HUES48 (cell line): ENCODE measurements around the gene GPR4.
A peak's percentile ranks its signal among the peaks of the same experiment; 100 is the strongest.

ENCODE experiments used
- H3K27ac ChIP-seq: one replicate; pipeline ENCODE4 v1.7.0; 2013; ENCODE audit warnings: low read depth, low read length, inconsistent platforms
- H3K27me3 ChIP-seq: 2 replicates; pipeline ENCODE4 v1.6.1; 2013; ENCODE audit warnings: mild to moderate bottlenecking, low read length; ENCODE audit not compliant: control insufficient read depth, insufficient read depth
- H3K36me3 ChIP-seq: 2 replicates; pipeline ENCODE4 v1.6.1; 2013; ENCODE audit warnings: low read length; ENCODE audit not compliant: control insufficient read depth, insufficient read depth
- H3K4me1 ChIP-seq: 2 replicates; pipeline ENCODE4 v1.6.1; 2013; ENCODE audit warnings: mild to moderate bottlenecking, low read length; ENCODE audit not compliant: control insufficient read depth, insufficient read depth
- H3K4me3 ChIP-seq: 2 replicates; pipeline ENCODE4 v1.5.1; 2013; ENCODE audit warnings: mild to moderate bottlenecking, low read depth, low read length
- H3K9ac ChIP-seq: 2 replicates; pipeline ENCODE4 v1.6.1; 2013; ENCODE audit warnings: mild to moderate bottlenecking, low read depth, low read length, moderate library complexity
- H3K9me3 ChIP-seq: 2 replicates; pipeline ENCODE4 v1.6.1; 2013; ENCODE audit warnings: low read length; ENCODE audit not compliant: control insufficient read depth, insufficient read depth

GPR4 gene

DNA sequence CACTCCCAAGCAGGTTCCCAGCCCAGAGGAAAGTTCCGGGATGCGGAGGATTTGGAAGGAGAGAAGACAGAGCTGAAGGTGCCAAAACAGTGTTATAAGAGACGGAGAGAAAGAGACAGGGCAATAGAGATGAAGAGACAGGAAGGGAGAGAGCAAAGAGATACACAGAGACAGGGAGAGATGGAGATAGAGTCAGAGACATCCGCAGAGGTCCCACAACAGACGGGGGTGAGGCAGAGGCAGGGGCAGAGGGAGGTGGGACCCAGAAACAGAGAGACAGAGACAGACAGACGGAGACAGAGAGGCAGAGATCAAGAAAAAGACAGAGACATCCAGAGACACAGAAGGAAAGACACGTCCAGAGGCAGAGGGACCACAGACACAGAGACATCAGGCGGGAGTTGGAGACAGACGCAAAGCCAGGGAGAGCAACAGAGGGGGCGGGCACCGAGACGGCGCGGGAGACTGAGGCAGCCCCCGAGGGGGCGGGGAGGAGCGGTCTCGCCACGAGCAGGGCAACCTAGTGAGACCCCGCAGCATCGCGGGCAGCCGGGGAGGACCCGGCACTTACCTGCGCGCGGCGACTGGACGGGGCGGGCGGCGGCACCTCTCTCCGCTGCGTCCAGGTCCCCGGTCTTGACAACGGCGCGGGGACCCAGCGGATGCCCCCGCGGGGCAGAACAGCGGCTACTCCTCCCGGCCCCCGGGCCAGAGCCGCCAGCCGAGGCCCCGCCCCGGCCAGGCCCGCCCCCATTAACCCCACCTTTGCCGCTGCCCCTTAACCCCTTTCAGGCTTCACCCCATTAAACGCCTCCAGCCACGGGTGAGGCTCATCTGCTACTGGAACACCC, at the start of gene GPR4:
Gene GPR4, minus strand, starts transcription at position 689 of the 851 bp plus-strand sequence. CDS start 10,346 bp downstream, outside the sequence.
- Histone ChIP-seq H3K36me3 (no peaks in the 10 kb centered on the region), H3K9ac (no peak within 1 kb of the TSS), H3K4me3 (peak within 1 kb of the TSS; percentile 57), H3K9me3 (no peaks in the 10 kb centered on the region), H3K27ac (no peak within 1 kb of the TSS), H3K27me3 (peaks cover 56% of the 10 kb centered on the region), H3K4me1 (peaks cover 24% of the 10 kb centered on the region)

DNA sequence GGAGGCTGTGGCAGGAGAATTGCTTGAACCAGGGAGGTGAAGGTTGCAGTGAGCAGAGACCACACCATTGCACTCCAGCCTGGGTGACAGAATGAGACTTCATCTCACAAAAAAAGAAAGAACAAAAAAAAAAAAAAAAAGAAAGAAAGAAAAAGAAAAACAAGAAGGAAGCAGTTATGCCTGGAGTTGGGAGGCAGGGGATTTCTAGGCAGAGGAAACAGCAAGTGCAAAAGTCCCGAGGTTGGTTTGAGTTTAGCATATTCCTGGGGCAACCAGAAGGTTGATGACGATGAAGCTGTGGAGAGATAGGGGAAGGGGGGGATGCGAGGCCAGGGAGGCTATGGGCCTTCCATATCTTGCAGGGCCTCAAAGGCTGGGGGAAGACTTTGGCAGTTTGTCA, 48.7 kb upstream of the GPR4 start:
- Histone ChIP-seq H3K9me3 (no peaks in the 10 kb centered on the region), H3K27ac (no peak overlapping the region), H3K4me1 (0 out of 2 replicates have a peak, but pooled peaks cover 5% of the 10 kb centered on the region), H3K4me3 (no peak overlapping the region), H3K9ac (no peak overlapping the region), H3K36me3 (no peaks in the 10 kb centered on the region), H3K27me3 (no peaks in the 10 kb centered on the region)

DNA sequence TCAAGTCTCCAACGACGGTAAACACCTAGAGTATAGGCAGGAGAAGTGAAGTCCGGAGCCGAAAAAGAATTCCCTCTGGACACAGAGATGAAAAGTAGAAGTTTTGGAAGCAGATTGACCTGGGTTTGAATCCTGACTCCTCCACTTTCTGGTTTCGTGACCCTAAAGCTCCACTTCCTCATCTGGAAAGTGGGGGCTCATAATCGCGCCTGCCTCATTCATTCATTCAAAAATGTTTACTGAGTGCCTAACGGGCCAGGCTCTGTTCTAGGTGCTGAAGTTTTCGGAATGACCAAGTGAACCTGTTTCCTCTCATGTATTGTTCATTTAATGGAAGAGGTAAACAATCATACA, 44.3 kb upstream of the GPR4 start:
- Histone ChIP-seq H3K9me3 (no peaks in the 10 kb centered on the region), H3K27me3 (no peaks in the 10 kb centered on the region), H3K9ac (no peak overlapping the region), H3K4me3 (peak overlapping the region; percentile 60), H3K36me3 (no peaks in the 10 kb centered on the region), H3K4me1 (peaks cover 17% of the 10 kb centered on the region), H3K27ac (no peak overlapping the region)

DNA sequence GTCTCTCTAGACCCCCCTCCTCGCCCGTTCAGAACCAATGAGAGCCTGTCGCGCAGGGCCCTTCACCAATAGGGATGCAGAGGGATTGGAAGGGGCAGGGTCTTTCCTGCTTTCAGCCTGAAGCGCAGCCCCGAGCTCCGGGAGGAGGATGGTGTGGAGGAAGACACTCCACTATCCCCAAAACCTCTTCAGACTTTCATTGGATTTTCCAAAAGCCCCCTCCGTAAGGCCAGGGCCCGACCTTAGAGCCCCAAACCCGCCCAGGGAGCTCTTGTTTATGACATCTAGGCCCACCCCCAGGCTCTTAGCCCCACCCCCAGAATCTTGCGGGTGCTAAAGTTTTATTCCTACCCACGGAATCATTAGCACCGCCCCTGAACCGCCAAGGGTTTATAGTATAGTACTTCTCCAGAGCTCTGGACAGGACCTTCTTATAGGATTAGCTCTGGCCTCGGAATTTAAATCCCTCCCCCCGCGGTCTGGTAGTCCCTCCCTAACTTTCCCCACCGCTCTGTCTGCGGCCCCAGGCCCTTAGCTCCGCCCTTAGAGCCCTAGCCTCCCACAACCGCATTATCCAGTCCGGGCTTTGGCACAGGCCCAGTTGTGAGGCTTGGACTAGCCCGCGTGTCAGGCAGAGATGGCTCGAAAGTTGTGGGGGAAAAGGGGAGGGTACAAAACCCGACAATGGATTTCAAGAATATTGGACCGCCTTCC, 43.8 kb upstream of the GPR4 start:
- no peaks in the 10 kb centered on the region for H3K27me3 ChIP-seq
- H3K9ac ChIP-seq, result no peak overlapping the region
- H3K9me3 ChIP-seq, result no peaks in the 10 kb centered on the region
- peaks cover 17% of the 10 kb centered on the region for H3K4me1 ChIP-seq
- peak overlapping the region; percentile 60 for H3K4me3 ChIP-seq
- no peak overlapping the region for H3K27ac ChIP-seq
- no peaks in the 10 kb centered on the region for H3K36me3 ChIP-seq

DNA sequence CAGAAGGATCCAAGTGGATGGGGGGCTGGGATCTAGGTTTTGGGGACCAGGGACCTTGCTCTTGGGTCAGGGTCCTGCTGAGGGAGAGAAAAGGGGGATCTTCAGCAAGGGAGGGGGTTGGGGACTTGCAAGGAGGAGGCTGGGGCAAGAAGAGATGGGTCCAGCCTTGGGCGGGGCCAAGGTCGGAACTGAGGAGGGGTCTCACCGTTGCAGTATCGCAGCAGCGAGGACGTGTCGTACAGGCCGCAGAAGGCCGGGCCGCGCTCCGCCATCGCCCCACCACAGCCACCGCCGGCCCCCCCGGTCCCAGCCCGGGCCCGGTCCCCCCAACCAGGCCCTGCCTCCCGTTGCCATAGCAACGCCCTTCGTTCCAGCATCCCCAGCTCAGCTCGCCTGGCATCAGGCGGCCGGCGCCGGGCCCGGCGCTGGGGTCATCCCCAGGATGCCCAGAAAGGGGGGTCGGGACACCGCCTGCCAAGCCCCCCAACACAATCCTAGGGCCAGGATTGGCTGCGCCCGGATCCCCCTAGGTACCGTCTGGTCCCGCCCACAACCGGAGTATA, 43.1 kb upstream of the GPR4 start:
- no peaks in the 10 kb centered on the region for H3K27me3 ChIP-seq
- no peak overlapping the region for H3K9ac ChIP-seq
- H3K9me3 ChIP-seq, result no peaks in the 10 kb centered on the region
- no peak overlapping the region for H3K27ac ChIP-seq
- peak overlapping the region; percentile 60; the same call in 1 of the 2 replicates for H3K4me3 ChIP-seq
- no peaks in the 10 kb centered on the region for H3K36me3 ChIP-seq
- peaks cover 17% of the 10 kb centered on the region for H3K4me1 ChIP-seq

DNA sequence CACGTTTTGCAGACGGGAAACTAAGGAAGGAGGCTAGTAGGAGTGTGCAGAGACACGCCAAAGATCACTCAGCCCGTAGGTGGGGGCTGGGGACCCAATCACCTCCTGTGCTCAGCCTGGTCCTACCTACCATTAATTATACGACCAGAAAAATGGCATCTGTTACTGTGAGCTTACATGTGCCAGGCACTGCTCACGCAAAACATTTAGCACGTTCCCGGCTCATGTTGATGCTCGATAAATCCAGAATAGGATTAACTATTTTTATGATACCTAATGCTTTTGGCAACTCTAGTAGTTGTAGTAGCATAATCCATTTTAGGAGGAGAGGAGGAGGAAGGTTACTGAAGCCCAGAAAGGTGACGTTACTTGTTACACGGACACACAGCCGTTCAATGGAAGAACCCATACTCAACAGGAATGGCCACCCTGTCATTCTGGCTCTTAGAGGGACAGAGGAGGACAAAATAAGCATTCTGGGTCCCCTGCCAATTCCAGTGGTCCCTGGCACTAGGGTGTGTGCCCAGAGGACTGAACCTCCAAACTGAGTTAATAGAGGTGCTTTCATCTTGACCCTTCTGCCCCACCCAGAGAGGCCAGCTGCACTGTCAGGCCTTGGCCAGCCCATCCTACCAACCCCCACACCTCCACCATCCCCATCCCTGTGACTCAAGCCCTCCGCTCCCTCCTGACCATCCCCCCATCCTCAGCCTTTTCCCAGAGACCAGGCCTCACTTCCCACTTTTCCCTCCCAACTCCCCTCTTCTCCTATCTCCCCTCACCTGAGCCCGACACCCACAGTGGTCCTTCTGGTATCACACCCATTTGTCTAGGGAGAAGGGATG, 42.1 kb upstream of the GPR4 start:
- Histone ChIP-seq H3K4me1 (peaks cover 17% of the 10 kb centered on the region), H3K9me3 (no peaks in the 10 kb centered on the region), H3K27ac (peak overlapping the region; percentile 35), H3K36me3 (no peaks in the 10 kb centered on the region), H3K27me3 (no peaks in the 10 kb centered on the region), H3K4me3 (peak overlapping the region; percentile 85), H3K9ac (no peak overlapping the region)

DNA sequence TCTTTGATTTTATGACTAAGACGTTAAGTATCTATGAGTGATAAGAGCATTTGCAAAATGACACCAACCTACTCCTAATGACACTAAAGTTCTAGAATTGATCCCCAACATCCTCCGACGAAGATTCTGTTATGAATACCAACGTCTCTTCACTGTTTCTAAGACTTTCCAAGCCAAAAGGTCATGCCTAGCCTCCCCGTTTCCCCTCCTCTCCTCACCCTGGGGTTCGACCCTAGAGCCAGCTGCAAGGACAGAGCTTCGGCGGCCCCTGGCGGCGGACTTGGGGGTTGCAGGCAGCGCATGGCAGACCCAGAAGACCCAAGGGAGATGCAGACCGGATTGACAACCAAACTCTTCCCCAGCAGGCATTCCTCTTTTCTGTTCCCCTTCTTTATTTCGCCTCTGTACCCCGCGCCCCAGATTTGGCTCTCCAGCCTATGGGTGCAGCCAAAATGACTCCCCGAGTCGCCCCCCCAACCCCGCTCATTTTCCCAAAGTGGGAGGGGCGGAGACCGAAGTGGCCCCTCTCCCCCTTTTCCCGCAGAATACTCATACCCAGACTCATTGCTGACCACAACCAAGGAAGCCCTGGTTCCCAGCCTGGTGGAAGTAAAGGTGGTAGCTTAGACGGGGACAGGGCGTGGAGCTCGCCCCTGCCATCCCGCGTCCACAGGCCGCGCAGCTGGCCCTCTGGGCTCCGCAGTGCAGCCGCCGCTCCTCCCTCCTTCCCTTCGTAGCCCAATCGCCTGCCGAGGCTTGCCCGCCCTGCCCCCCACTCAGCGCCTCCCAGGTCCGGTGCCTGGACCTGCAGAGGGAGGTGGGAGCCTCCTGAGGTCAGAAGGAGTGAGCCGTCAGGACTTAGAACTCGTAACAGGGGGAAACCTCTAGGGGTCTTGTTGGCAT, 41.3 kb upstream of the GPR4 start:
- peak overlapping the region; percentile 85 for H3K4me3 ChIP-seq
- H3K9me3 ChIP-seq, result no peaks in the 10 kb centered on the region
- H3K9ac ChIP-seq, result no peak overlapping the region
- H3K36me3 ChIP-seq, result no peaks in the 10 kb centered on the region
- peak overlapping the region; percentile 35 for H3K27ac ChIP-seq
- no peaks in the 10 kb centered on the region for H3K27me3 ChIP-seq
- peaks cover 20% of the 10 kb centered on the region for H3K4me1 ChIP-seq

DNA sequence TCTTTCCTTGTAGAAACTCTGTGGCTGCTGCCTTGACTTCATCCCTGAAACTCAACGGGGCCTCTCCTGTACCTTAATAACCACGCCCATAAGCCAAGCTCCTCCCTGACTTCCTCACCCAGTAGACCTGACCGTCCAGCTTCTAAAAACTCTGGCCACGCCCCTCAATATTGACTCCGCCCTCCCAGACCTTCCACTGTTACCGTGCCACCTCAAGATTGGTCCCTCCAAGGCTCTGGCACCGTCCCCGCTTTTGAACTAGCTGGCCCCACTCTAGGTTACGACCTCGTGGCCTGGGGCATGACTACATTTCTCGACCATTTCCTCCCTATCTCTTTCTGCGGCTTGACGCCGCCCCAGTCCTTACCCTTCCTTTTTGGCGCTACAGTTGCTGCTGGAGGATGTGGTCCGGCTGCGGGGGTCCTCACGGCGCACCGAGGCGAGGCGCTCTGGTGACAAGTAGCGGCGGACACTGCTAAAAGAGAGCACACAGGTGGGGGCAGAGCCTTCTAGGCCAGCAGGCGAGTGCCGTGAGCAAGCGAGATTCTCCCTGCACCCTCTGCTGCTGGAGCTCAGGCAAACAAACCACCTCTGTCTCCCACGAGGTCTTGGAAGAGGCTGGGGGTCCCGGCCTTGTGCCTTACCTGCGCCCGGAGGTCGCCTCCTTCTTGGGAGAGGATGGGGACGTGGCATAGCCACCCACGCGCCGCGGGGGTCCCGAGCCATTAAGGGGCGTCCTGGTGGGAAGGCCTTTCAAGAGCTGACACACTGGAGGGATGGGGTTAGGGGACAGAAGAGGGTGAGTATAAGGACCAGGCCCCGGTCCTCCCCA, 39.5 kb upstream of the GPR4 start:
- Histone ChIP-seq H3K4me1 (peaks cover 18% of the 10 kb centered on the region), H3K27ac (peak overlapping the region; percentile 56), H3K9me3 (no peaks in the 10 kb centered on the region), H3K4me3 (peak overlapping the region; percentile 51), H3K9ac (no peak overlapping the region), H3K27me3 (no peaks in the 10 kb centered on the region), H3K36me3 (no peaks in the 10 kb centered on the region)

DNA sequence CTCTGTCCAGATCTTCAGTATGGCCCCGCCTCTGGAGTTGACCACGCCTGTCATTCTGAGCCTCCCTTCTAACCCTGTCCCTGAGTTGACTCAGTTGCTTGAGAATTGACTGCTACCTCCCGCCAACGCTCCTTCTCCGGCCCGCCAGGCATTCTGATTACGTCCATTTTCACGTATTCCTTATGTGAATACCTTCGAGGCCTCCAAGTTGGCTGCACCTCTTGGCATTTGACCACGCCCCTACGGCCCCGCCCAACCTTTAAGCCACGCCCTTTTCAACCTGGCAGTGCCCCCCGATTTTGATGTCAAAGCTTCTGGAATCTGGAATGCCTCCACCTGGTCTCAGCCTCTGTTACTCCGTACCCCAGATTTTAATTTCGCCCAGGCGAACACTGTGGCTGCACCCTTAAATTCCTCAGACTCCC, 38.8 kb upstream of the GPR4 start:
- peaks cover 15% of the 10 kb centered on the region for H3K4me1 ChIP-seq
- no peak overlapping the region for H3K9ac ChIP-seq
- H3K27ac ChIP-seq, result no peak overlapping the region

More for the DNA sequence above, 38.8 kb upstream of the GPR4 start:
- Histone ChIP-seq H3K27me3 (no peaks in the 10 kb centered on the region), H3K36me3 (no peaks in the 10 kb centered on the region), H3K4me3 (peak overlapping the region; percentile 51; the same call in 1 of the 2 replicates), H3K9me3 (no peaks in the 10 kb centered on the region)
